GM23338 (cell line): ENCODE results near the gene INTS3.

Source experiments
- CREB1 ChIP-seq: fragments of 250-450 bp; sonication (Bioruptor Pico); IDR thresholded peaks from 2 replicates; pipeline ENCODE4 v1.5.0; 2020; ENCODE audit warnings: low read depth, mild to moderate bottlenecking, moderate library complexity
- EZH2 ChIP-seq: fragments of 200-600 bp; sonication (generic); IDR thresholded peaks from one replicate; pipeline ENCODE4 v1.8.0; 2017; ENCODE audit warnings: antibody characterized with exemption, mild to moderate bottlenecking, low read depth; ENCODE audit not compliant: unreplicated experiment
- EZH2phosphoT487 ChIP-seq: fragments of 200-600 bp; sonication (generic); IDR thresholded peaks from one replicate; pipeline ENCODE4 v1.8.1; 2018; ENCODE audit warnings: antibody characterized with exemption; ENCODE audit not compliant: unreplicated experiment
- POLR2AphosphoS5 ChIP-seq: IDR thresholded peaks from 2 replicates; pipeline ENCODE4 v1.6.1; 2016; ENCODE audit warnings: antibody characterized with exemption, low read depth
- STAT1 ChIP-seq: IDR thresholded peaks from one replicate; pipeline ENCODE4 v1.6.1; 2016; ENCODE audit warnings: antibody characterized with exemption; ENCODE audit not compliant: unreplicated experiment
- TF ChIP-seq, protein P1 (sequence below), 2 experiments: fragments of 200-600 bp in 1 of 2; sonication (generic) in 1 of 2; conservative IDR thresholded peaks; 2 replicates each; pipeline versions ENCODE4 v1.5.1 to v1.6.1; 2016 to 2017; ENCODE audit warnings: antibody characterized with exemption in 2 of 2, low read depth in 2 of 2, mild to moderate bottlenecking in 2 of 2, moderate library complexity in 1 of 2
- TF ChIP-seq, protein P2 (sequence below): IDR thresholded peaks from one replicate; pipeline ENCODE4 v1.6.1; 2018; ENCODE audit warnings: antibody characterized with exemption; ENCODE audit not compliant: unreplicated experiment
- TF ChIP-seq, protein P3 (sequence below): IDR thresholded peaks from 2 replicates; pipeline ENCODE4 v1.6.1; 2016; ENCODE audit warnings: antibody characterized with exemption

DNA sequence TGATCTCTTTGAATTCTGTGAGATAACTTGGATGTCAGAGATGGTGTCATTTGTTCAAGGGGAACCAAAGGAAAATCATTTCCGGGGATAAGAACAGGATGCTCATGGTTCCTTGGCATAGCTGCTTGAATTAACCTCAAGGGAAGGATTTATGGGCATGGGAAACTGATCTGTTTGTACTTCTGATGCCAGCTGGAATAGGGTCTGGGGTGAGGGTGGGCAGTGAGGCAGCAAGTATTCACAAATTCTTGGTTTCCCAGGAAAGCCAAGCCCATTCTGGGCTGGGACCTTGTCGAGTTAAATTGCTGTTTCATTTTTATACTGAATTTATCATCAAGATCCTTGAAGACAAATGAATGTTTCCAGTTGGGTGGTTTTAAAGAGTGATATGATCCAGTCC is 14.1 kb downstream of the INTS3 start:
- no peak for TF ChIP-seq EZH2
- TF ChIP-seq, protein P1, sequence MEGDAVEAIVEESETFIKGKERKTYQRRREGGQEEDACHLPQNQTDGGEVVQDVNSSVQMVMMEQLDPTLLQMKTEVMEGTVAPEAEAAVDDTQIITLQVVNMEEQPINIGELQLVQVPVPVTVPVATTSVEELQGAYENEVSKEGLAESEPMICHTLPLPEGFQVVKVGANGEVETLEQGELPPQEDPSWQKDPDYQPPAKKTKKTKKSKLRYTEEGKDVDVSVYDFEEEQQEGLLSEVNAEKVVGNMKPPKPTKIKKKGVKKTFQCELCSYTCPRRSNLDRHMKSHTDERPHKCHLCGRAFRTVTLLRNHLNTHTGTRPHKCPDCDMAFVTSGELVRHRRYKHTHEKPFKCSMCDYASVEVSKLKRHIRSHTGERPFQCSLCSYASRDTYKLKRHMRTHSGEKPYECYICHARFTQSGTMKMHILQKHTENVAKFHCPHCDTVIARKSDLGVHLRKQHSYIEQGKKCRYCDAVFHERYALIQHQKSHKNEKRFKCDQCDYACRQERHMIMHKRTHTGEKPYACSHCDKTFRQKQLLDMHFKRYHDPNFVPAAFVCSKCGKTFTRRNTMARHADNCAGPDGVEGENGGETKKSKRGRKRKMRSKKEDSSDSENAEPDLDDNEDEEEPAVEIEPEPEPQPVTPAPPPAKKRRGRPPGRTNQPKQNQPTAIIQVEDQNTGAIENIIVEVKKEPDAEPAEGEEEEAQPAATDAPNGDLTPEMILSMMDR (conservative IDR thresholded peaks at IDR 0.05; ENCODE audit: low read depth in 2 of 2): no peak
- no peak for TF ChIP-seq POLR2AphosphoS5
- TF ChIP-seq EZH2phosphoT487: no peak
- TF ChIP-seq, protein P2, sequence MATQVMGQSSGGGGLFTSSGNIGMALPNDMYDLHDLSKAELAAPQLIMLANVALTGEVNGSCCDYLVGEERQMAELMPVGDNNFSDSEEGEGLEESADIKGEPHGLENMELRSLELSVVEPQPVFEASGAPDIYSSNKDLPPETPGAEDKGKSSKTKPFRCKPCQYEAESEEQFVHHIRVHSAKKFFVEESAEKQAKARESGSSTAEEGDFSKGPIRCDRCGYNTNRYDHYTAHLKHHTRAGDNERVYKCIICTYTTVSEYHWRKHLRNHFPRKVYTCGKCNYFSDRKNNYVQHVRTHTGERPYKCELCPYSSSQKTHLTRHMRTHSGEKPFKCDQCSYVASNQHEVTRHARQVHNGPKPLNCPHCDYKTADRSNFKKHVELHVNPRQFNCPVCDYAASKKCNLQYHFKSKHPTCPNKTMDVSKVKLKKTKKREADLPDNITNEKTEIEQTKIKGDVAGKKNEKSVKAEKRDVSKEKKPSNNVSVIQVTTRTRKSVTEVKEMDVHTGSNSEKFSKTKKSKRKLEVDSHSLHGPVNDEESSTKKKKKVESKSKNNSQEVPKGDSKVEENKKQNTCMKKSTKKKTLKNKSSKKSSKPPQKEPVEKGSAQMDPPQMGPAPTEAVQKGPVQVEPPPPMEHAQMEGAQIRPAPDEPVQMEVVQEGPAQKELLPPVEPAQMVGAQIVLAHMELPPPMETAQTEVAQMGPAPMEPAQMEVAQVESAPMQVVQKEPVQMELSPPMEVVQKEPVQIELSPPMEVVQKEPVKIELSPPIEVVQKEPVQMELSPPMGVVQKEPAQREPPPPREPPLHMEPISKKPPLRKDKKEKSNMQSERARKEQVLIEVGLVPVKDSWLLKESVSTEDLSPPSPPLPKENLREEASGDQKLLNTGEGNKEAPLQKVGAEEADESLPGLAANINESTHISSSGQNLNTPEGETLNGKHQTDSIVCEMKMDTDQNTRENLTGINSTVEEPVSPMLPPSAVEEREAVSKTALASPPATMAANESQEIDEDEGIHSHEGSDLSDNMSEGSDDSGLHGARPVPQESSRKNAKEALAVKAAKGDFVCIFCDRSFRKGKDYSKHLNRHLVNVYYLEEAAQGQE: no peak
- TF ChIP-seq STAT1: no peak
- no peak for TF ChIP-seq CREB1 (CRISPR knock-in tag)
- TF ChIP-seq, protein P3, sequence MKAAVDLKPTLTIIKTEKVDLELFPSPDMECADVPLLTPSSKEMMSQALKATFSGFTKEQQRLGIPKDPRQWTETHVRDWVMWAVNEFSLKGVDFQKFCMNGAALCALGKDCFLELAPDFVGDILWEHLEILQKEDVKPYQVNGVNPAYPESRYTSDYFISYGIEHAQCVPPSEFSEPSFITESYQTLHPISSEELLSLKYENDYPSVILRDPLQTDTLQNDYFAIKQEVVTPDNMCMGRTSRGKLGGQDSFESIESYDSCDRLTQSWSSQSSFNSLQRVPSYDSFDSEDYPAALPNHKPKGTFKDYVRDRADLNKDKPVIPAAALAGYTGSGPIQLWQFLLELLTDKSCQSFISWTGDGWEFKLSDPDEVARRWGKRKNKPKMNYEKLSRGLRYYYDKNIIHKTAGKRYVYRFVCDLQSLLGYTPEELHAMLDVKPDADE: no peak
